ENCODE data around the gene TBC1D32. TPM values are rescaled to one million over a fixed set of nuclear protein-coding genes. Genes with fewer than 3 reads are reported as not detected.
"Not testable (repeated sequence)": the region's sequence is repeated elsewhere in the genome, so short reads cannot be mapped to it uniquely, and the experiment has no call there.

The TBC1D32 gene
- total RNA-seq, 1 donor from 2014 or later: 7.4 TPM

- no peak for DNase-seq (ENCODE audit: extremely low read depth, low read depth, low spot score)
Measured at GRCh38 chr6:121157906-121158305, 176.4 kb downstream of the TBC1D32 start.

- DNase-seq (ENCODE audit: extremely low read depth, low read depth, low spot score): no peak
Measured at GRCh38 chr6:121143476-121143875, 190.8 kb downstream of the TBC1D32 start.

- DNase-seq (ENCODE audit: extremely low read depth, low read depth, low spot score): no peak
Measured at GRCh38 chr6:121142093-121142492, 192.2 kb downstream of the TBC1D32 start.

GRCh38 chr6:121135425-121135824 lies 198.9 kb downstream of the TBC1D32 start:
- DNase-seq (ENCODE audit: extremely low read depth, low read depth, low spot score): no peak

GRCh38 chr6:121134922-121135321 lies 199.4 kb downstream of the TBC1D32 start:
- no peak for DNase-seq (ENCODE audit: extremely low read depth, low read depth, low spot score)

GRCh38 chr6:121124600-121124999 lies 209.7 kb downstream of the TBC1D32 start:
- no peak for DNase-seq (ENCODE audit: extremely low read depth, low read depth, low spot score)

- DNase-seq (ENCODE audit: extremely low read depth, low read depth, low spot score): no peak
Measured at GRCh38 chr6:121112356-121112755, 221.9 kb downstream of the TBC1D32 start.

- DNase-seq (ENCODE audit: extremely low read depth, low read depth, low spot score): no peak
Measured at GRCh38 chr6:121110733-121111132, 223.5 kb downstream of the TBC1D32 start.

GRCh38 chr6:121106962-121107361 lies 227.3 kb downstream of the TBC1D32 start:
- no peak for DNase-seq (ENCODE audit: extremely low read depth, low read depth, low spot score)

GRCh38 chr6:121105461-121105860 lies 228.8 kb downstream of the TBC1D32 start:
- no peak for DNase-seq (ENCODE audit: extremely low read depth, low read depth, low spot score)

GRCh38 chr6:121093928-121094327 lies 240.4 kb downstream of the TBC1D32 start:
- DNase-seq (ENCODE audit: extremely low read depth, low read depth, low spot score): no peak

- DNase-seq (ENCODE audit: extremely low read depth, low read depth, low spot score): no peak
Measured at GRCh38 chr6:121090492-121090891, 243.8 kb downstream of the TBC1D32 start.

GRCh38 chr6:121086876-121087275 lies 247.4 kb downstream of the TBC1D32 start:
- DNase-seq (ENCODE audit: extremely low read depth, low read depth, low spot score): no peak

GRCh38 chr6:121076119-121076518 lies 258.2 kb downstream of the TBC1D32 start:
- DNase-seq (ENCODE audit: extremely low read depth, low read depth, low spot score): no peak

- DNase-seq (ENCODE audit: extremely low read depth, low read depth, low spot score): not testable (repeated sequence)
Measured at GRCh38 chr6:121068749-121069148, 265.5 kb downstream of the TBC1D32 start.

GRCh38 chr6:121067381-121067780 lies 266.9 kb downstream of the TBC1D32 start:
- no peak for DNase-seq (ENCODE audit: extremely low read depth, low read depth, low spot score)

GRCh38 chr6:121064345-121064744 lies 269.9 kb downstream of the TBC1D32 start:
- DNase-seq (ENCODE audit: extremely low read depth, low read depth, low spot score): no peak

- peak; percentile 27 for DNase-seq (ENCODE audit: extremely low read depth, low read depth, low spot score)
Measured at GRCh38 chr6:121055572-121056163, 278.6 kb downstream of the TBC1D32 start.

GRCh38 chr6:121048593-121048992 lies 285.7 kb downstream of the TBC1D32 start:
- DNase-seq (ENCODE audit: extremely low read depth, low read depth, low spot score): not testable (repeated sequence)

- not testable (repeated sequence) for DNase-seq (ENCODE audit: extremely low read depth, low read depth, low spot score)
Measured at GRCh38 chr6:121044905-121045304, 289.4 kb downstream of the TBC1D32 start.

GRCh38 chr6:121043706-121044105 lies 290.6 kb downstream of the TBC1D32 start:
- not testable (repeated sequence) for DNase-seq (ENCODE audit: extremely low read depth, low read depth, low spot score)

- DNase-seq (ENCODE audit: extremely low read depth, low read depth, low spot score): not testable (repeated sequence)
Measured at GRCh38 chr6:121043211-121043610, 291.1 kb downstream of the TBC1D32 start.

GRCh38 chr6:121042766-121043165 lies 291.5 kb downstream of the TBC1D32 start:
- no peak for DNase-seq (ENCODE audit: extremely low read depth, low read depth, low spot score)
